GM15510 (cell line): ENCODE measurements around the gene TMEM184A.

Experiments
- POLR2A ChIP-seq: IDR thresholded peaks from 3 replicates; pipeline ENCODE4 v1.6.1; 2011; ENCODE audit warnings: borderline replicate concordance; ENCODE audit not compliant: insufficient read length; ENCODE audit errors: extremely low read depth

Gene TMEM184A

DNA sequence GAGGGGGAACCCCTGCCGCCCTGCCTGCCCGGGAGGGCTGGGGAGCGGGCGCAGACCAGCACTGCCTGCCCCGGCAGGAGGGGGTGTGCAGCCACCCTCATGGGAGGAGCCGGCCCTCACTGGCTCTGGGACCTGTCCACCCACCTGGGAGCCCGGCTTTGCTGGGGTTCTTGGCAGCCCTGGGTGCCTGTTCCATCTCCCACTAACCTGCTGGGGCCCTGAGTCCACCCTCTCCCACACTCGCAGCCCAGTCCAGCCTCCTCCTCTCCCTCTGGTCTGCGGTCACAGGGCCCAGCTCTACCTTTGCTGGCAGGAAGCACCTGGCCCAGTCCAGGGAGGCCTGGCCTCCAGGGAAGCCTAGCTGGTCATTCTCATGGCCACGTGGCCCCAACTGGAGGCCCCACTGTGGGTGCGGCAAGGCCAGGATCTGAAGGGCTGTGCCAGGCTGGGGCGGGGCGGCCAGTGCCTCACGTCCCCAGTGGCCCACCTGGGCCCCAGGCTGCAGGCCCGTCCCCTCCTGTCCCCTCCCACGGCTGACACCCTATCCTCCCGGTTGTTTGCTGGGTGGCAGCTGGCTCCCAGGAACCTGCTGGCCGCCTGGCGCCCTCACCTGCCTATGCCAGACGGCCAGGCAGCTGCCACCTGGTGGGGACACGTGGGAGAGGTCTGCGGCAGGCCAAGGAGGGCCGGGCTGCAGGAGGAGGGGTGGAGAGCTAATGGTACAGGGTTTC is at the start of gene TMEM184A:
Gene TMEM184A, minus strand, starts transcription at position 393 of the 731 bp plus-strand sequence. CDS start 721 bp downstream, outside the sequence.
- no peak for TF ChIP-seq POLR2A

DNA sequence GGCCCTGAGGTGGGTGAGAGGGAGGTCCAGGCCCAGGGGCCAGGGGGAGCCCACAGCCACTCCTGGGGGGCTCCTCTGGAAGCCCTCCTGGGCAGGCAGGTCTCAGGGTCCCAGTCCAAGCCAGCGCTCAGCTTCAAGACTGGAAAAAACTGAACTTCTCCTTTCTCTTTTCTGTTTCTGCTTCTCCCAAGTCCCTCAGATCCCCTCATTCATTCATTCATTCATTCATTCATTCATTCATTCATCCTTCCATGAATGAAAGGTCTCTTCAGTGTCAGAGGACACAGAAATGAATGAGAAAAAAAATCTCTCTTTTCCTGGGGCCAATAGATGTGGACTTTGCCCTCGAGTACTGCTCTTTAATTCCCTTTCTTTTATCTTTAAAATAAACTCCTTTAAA is 48.4 kb upstream of the TMEM184A start:
- no peak for TF ChIP-seq POLR2A

DNA sequence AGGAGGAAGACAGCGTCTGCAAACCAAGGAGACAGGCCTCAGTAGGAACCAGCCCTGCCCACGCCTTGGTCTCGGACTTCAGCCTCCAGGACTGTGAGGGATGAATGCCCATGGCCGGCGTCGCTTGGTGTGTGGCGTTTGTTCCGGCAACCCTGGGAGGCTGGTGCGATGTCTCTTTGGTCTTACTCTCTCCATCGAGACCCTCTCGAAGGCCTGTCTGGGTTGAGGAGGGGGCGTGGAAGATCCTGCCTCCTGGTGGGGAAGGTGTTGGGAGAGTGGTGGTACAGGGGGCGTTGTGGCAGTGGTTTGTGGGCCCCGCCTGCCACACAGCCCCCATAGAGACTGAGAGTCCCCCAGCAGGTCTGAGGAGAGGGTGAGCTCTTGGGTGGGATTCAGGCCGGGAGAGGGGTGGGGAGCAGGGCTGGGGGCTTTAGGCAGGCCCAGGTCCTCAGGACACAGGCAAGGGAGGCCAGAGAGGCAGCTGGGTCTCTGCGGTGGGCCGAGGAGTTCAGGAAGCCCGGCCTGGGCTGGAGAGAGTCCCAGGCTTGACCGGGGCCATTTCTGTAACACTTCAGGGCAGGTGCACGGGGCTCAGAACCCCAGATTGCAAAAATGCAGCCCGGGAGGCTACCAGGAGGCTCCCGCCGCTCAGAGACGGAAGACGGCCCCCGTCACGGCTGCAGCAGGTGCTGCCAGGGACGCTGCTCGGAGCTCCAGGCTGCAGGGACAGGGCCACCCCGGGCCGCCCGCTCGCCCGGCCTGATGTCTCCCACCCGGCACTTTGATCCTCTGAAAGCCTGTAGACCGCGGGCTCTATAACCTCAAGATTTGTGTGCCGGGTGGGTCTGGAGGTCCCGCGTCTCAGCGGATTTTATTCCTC is 47.6 kb upstream of the TMEM184A start:
- TF ChIP-seq POLR2A = no peak

DNA sequence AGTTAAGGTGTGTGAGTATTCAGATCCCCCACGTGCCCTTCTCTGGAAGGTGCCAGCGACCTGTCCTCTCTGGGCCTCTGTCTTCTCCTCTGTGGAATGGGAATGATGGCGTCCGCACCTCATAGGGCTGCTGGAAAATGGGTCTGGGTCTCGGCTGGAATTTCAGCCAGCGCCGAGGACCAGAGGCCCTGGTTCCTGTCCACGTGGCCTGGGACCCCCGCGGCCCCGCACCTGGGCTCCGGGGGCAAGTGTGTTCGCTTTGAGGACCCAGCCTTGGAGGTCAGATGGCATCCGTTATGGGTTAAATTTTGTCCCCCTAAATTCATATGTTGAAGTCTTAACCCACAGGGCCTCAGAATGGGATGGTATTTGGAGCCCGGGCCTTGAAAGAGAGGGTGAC is 46.4 kb upstream of the TMEM184A start:
- TF ChIP-seq POLR2A = no peak

DNA sequence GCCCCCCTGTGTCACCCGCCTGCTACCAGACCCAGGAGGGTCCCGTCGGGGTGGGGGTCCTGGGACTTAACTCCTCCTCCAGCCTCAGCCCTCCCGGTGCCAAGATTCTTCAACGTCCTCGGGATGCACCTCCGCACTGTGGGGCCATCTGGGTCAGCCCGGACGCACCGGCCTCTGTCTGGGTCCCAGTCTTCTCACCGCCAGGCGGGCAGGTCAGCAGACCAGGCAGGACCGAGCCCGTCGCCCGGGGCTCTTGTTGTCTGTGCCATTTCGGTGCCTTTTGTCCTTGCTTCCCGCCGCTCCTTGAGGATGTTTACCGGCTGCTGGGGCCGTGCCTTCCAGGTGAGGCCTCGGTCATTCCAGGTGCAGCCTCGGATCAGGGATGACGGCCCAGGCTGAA is 46.0 kb upstream of the TMEM184A start:
- TF ChIP-seq POLR2A = no peak

DNA sequence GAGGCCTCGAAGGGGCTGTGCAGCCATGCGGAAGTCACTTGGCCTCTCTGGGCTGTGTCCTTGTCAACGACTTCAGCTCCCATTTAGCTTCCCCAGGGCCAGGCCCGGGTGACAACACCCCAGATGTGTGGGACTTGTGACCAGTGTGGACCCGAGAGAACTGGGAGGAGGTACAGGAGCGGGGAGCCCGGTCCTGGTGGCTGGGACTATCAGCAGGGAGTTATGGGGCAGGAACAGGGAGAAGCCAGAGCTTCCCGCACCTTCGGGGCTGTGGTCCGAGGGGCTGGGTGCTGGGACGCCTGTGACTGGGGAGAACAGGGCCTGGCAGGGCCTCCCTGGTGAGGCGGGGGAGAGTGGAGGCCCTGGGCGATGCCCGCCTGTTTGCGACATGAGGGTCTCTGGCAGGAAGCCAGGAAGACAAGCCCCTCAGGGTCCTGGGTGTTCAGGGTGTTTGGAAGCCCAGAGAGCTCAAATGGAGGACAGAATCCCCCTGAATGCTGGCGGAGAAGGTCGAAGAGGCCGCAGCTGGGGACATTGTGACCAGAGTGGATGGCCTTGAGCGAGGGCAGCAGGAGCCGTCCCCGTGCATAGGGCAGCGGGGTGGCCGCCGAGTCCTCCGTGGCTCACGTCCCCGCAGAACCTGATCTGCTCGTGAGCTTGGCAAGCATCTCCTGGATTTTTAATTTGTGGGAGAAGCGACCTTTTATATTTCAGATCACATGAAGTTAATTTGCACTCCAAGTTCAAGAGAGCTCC is 43.8 kb upstream of the TMEM184A start:
- no peak for TF ChIP-seq POLR2A

DNA sequence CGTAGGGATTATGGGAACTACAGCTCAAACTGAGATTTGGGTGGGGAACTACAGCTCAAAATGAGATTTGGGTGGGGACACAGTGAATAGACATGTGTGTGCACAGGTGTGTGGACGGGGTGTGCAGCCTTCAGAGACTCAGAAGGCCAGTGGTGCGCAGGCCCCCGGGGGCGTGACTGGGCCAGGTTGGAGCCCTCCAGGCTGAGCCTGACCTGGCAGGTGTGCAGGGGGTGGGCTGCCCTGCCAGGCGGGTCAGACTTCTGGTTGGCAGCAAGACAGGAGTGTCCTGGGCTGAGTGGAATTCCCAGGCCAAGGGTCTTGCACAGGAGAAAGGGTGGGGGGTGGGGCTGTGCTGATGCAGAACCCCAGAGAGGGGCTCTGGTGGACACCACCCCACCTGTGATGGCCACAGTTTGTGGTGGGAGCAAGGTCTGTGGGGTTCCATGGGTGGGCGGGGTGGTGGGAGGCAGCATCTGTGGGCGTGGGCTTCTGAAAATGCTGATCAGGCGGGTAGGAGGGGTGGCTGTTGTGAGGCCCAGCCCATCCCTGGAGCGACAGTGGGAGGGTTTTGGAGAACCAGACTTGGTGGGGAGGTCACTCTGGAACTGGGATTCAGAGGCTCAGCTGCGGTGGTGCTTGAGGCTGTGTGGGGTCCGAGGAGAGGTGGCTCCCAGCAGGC is 43.1 kb upstream of the TMEM184A start:
- no peak for TF ChIP-seq POLR2A

DNA sequence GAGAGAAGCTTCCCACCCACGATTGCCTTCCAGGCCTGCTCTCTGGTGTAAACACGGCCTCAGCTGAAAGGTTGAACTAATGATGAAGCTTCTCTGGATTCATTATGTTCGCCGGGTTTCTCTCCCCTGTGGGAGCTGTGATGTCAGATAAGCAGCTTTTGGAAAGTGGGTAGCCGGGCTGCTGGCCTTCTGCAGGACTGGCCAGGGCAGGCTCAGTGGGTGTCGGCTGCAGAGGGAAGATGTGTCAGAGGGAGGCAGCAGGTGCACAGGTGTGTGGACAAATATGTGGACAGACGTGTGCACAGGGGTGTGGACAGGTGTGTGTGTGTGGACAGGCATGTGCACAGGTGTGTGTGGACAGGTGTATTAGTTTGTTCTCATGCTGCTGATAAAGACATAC is 42.3 kb upstream of the TMEM184A start:
- TF ChIP-seq POLR2A = no peak

DNA sequence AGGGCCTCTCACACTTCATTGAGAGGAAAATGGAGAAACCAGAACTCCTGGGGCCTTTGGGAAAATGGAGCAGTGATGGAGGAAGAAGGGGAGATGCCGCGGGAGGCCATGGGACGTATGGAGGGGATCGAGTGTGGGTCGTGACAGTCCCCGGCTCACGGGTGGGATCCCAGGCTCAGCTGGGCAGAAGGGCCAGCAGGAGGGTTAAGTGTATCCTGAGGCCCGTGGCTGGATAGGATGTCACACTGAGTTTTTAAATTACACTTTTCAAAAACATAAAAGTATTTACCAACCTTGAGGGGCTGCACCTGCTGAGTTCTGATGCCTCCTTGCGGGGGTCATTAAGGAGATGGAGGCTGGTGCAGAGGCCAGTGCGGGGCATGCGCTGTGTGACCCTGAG is 41.8 kb upstream of the TMEM184A start:
- no peak for TF ChIP-seq POLR2A

DNA sequence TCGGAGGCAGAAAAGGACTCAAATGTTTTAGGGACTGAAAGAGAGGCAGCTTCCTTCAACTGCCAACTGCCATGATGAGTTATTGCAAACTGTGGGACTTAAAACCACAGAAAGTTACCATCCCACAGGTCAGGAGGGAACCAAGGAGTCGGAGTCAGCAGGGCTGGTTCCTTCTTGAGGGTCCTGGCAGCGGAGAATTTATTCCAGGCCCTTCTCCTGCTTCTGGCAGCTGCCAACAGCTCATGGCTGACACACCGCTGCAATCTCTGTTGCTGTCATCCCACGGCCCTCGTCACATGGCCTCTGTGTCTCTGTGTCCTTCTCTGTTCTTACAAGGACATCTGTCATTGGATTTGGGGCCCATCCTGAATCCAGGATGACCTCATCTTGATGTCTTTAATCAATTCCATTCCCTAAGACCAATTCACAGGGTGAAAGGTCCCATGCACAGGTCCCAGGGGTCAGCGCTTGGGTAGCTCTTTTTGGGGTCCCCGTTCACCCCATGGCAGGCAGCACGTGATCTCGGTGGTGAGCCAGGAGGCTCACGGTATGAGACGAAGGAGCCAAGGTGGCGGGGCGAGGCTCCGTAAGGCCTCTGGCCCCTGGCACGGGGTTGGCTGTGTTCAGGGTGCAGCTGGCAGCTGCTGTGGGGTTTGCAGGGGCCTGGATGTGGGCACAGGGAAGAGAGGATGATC is 41.2 kb upstream of the TMEM184A start:
- no peak for TF ChIP-seq POLR2A

DNA sequence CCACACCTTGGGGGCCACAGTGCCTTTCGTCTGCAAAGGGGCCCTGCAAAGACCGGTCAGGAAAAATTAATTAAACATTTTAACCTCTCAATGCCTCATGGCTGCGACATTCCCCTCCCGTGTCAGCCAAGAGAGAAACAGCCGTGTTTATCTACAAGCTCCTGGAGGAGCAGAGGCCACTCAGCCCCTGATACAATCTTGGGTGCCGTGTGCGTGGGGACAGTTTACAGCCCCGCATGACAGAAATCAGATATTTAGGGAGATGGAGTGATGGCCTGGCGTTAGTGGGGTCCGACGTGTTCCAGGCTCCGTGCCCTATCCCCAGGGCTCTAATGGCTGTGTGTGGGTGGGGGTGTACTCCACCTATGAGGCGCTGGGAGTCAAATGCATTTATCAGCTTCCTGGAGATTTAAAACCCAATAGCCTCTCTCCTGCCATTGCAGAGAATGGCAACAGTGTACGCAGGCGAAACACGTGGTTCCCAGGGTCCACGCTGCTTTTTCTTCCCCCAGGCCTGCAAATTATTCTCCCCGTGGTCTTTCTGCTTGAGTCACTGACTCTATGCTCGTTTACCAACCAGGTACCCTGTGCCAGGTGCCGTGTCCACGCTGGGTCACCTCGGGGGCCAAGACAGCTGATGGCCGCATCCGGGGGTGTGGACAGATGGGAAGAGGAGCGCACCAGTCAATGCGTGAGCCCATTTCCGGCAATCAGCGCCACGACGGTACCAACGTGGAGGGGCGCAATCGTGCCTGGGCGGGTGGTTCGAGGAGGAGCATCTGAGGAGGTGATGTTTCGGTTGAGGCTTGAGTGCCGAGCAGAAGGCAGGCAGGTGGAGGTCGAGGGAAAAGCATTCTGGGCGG is 40.4 kb upstream of the TMEM184A start:
- TF ChIP-seq POLR2A = no peak

DNA sequence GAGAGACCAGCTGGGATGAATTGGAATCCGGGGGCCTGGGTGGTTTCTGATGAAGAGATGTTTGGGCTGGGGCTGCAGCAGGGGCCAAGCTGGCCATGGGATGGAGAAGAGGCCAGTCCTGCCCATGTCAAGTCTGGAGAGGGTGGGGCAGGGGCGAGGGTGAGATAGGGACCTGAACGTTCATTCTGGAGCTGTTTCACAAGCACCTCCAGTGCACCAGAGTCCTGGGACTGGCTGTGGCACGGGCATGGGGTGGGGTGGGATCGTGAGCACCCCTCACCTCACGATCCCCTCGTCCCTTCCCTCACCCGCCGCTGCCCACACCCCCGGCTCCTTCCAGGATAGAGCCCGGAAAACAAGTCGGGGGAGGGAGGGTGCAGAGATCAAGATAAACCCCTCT is 39.6 kb upstream of the TMEM184A start:
- TF ChIP-seq POLR2A = no peak

DNA sequence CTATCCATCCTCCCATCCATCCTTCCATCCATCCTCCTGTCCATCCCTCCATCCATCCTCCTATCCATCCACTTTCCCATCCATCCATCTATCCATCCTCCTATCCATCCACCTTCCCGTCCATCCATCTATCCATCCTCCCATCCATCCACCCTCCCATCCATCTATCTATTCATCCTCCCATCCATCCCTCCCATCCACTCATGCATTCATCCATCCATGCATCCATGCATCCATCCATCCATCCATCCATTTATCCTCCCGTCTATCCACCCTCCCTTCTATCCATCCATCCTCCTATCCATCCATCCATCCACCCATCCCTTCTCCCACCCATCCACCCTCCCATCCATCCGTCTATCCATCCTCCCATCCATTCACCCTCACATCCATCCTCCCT is 39.0 kb upstream of the TMEM184A start:
- no peak for TF ChIP-seq POLR2A
